Colonic mucosa (tissue), 4 donors: ENCODE measurements around the gene SLC10A3. TPM values are rescaled to one million over a fixed set of nuclear protein-coding genes. Genes with fewer than 3 reads are reported as not detected.

Source experiments
- DNase-seq: peaks from one replicate; pipeline ENCODE4 v3.0.0-alpha.2; 2020
- H3K27ac ChIP-seq: fragments of 200-600 bp; one replicate; pipeline ENCODE4 v1.8.0; 2021
- H3K27me3 ChIP-seq: fragments of 200-600 bp; one replicate; pipeline ENCODE4 v1.8.0; 2021
- H3K36me3 ChIP-seq: fragments of 200-600 bp; one replicate; pipeline ENCODE4 v1.8.0; 2021
- H3K4me1 ChIP-seq: fragments of 200-600 bp; one replicate; pipeline ENCODE4 v1.8.0; 2021; ENCODE audit warnings: mild to moderate bottlenecking
- H3K4me3 ChIP-seq: fragments of 200-600 bp; one replicate; pipeline ENCODE4 v1.8.0; 2021
- H3K9ac ChIP-seq, 2 donors: one replicate each; pipeline ENCODE4 v1.7.0; 2013; ENCODE audit warnings: control low read depth in 2 of 2, low read depth in 2 of 2, low read length in 2 of 2
- H3K9me3 ChIP-seq: fragments of 200-600 bp; one replicate; pipeline ENCODE4 v1.8.0; 2021
- CTCF ChIP-seq: fragments of 200-600 bp; IDR thresholded peaks from one replicate; pipeline ENCODE4 v1.8.0; 2022; ENCODE audit warnings: antibody characterized with exemption, mild to moderate bottlenecking
- intact Hi-C: fragments of 100-400 bp; cut with DNase I; formaldehyde crosslinking; loops from one replicate; pipeline ENCODE4 v1.14.1; 2022
- total RNA-seq, 2 donors: library from RNA; stranded (reverse); fragmentation: NEBNext Ultra II Directional in 1 of 2; extraction: Animal tissue kit (Norgen Biotek cat#: 25700) in 1 of 2; gene quantifications; one replicate each; pipeline ENCODE4 v1.2.1, GENCODE V29; 2021
- donor health status: healthy.
- donor health status: DM: no; HTN: no; CAD: no.
- donor health status: DM: no; HTN: no; CAD: no.

The SLC10A3 gene
- total RNA-seq, 2 donors from 2014 or later, result 23.0 to 24.5 TPM

GRCh38 chrX:154478728-154479622 lies 11.5 kb downstream of the SLC10A3 start, which contains the start of gene LAGE3:
Gene LAGE3, minus strand, starts transcription at chrX:154479281. Its CDS starts 366 bp downstream, at chrX:154478915.
- Histone ChIP-seq H3K9me3 (no peaks in the 10 kb centered on the region), H3K27me3 (no peaks in the 10 kb centered on the region), H3K4me1 (no peaks in the 10 kb centered on the region), H3K27ac (peak within 1 kb of the TSS; percentile 53), H3K4me3 (peak within 1 kb of the TSS; percentile 22), H3K36me3 (no peaks in the 10 kb centered on the region), H3K9ac (peak within 1 kb of the TSS; percentile 44 to 56)
- no peak for TF ChIP-seq CTCF
- DNase-seq, result peak; percentile 96
- intact Hi-C loops, result no loop called here

DNA sequence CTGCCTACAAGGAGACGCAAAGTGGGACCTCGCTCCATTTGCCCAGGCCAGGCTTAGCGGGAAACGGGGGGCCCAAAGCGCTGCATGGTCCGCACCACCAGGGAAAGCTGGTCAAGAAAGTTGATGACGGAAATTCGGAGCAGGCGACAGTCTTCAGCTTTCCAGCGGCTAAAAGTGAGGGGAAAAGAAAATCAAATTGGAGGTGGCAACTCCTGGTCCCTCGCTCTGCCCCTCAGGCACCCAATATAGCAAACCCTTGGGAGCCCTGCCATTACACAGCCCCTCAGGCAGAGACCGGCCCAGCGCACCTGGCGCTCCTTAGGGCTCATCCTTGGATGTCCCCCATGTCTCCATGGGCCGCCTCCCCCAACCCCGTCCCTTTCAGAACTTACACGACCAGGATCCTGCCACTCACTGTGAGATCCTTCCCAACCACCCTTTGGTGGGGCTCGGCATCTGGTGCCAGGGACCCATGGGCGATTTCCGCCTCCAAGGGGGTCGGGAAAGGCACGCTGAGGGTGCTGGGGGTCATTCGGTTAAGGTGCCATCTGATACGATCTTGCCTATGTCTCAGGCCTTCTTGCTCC lies 12.4 kb downstream of the SLC10A3 start:
- TF ChIP-seq CTCF, result no peak
- Histone ChIP-seq H3K36me3 (no peaks in the 10 kb centered on the region), H3K4me1 (no peaks in the 10 kb centered on the region), H3K4me3 (peak overlapping the region; percentile 22), H3K9ac (peak overlapping the region; percentile 44 to 56), H3K27ac (no peak overlapping the region), H3K27me3 (no peaks in the 10 kb centered on the region), H3K9me3 (no peaks in the 10 kb centered on the region)
- intact Hi-C loops, result no loop called here
- peak; percentile 22 for DNase-seq

DNA sequence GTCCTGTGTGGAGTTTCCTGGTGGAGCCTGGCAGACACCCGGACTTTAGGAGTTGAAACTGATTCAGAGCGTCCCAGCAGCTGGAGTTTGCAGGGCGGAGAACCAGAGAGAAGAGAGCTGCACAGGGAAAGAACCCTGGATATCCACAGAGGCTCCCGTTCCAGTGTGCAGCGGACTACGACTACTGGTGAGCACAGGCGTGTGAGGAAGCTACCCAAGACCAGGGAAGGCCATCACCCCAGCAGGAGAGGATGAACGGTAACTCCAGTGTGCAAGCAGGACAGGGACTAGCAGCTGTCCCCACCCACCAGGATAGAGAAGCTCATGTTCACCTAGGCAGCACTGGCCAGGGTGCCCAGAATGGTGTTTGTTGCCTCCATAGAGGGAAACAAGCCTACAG lies 13.6 kb downstream of the SLC10A3 start:
- Histone ChIP-seq H3K4me1 (no peaks in the 10 kb centered on the region), H3K9ac (no peak overlapping the region), H3K36me3 (no peaks in the 10 kb centered on the region), H3K4me3 (no peak overlapping the region), H3K9me3 (no peaks in the 10 kb centered on the region), H3K27me3 (no peaks in the 10 kb centered on the region), H3K27ac (no peak overlapping the region)
- TF ChIP-seq CTCF, result no peak
- DNase-seq, result no peak
- intact Hi-C loops, result no loop called here

DNA sequence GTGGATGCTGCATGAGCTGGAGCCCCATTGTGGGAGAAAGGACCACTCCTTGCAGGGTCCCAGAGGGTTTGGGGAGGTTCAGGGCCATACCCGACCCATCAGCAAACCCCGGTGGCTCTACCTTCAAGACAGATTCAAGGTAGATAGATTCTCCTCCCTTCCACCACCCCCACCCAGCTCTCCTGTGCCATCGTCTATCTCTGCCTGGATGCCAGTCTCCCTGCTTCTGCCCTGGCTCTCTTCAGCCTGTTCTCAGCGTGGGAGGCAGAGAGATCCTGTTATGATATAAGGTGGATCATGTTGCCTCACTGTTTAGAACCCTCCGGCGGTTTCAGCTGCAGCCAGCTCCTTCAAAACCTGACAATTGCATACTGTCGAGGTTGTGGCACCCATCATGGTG lies 16.7 kb downstream of the SLC10A3 start:
- intact Hi-C loops, result no loop called here
- no peaks in the 10 kb centered on the region for H3K27me3 ChIP-seq
- H3K9me3 ChIP-seq, result no peaks in the 10 kb centered on the region
- no peak for DNase-seq
- no peak for TF ChIP-seq CTCF
- no peak overlapping the region for H3K9ac ChIP-seq
- no peaks in the 10 kb centered on the region for H3K36me3 ChIP-seq
- no peaks in the 10 kb centered on the region for H3K4me1 ChIP-seq
- H3K4me3 ChIP-seq, result no peak overlapping the region
- H3K27ac ChIP-seq, result no peak overlapping the region

DNA sequence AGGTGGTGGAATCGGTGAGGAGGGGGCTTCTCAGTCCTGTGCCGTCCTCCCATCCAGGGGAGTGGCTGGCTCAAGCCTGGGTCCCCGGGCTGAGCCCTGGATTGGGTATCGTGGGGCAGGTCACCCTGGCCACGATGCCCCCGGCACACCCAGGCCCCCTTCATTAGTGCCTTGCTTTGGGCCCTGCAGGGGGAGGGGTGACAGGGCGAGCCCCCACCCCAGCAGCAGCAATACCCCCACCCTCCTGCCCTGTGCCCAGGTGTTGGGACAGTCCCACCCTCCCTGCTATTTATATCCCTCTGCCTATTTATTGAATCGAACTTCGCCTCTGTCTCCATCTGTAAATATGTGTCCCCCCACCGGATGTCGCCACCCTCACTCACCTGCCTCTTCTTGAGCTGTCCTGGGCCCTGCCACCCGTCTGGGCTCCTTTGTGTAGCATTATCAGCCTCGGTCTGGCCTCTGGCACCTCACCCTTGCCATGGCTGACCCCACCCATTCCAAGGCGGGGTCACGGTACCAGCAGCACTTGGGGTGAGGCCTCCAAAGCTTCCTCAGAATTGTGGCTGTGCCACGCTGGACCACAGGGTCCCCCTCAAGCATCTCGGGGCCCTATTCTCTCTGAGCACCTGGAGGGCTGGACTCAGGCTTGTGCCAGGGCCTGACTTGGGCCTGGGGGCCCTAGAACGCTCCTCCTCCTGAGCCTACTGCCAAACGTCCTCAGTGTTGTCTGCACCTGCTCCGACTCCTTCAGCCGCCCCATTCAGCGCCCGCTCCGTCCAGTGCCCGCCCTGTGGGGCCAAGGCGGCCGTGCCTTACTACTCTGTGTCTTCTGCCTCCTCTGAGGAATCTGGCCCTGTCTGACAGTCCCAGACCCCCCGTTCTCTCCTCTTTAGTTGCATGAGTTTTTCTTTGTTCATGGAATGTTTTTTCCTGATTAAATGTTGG lies 17.5 kb downstream of the SLC10A3 start:
- Histone ChIP-seq H3K4me3 (no peak overlapping the region), H3K36me3 (no peaks in the 10 kb centered on the region), H3K4me1 (no peaks in the 10 kb centered on the region), H3K9me3 (no peaks in the 10 kb centered on the region), H3K9ac (no peak overlapping the region), H3K27me3 (no peaks in the 10 kb centered on the region), H3K27ac (no peak overlapping the region)
- no peak for TF ChIP-seq CTCF
- intact Hi-C loops, result no loop called here
- no peak for DNase-seq
